Spinal cord (tissue), 10 donors: ENCODE measurements around the gene UBL4B. TPM values are rescaled to one million over a fixed set of nuclear protein-coding genes. Genes with fewer than 3 reads are reported as not detected.

ENCODE experiments used
- DNase-seq, 6 donors: peaks; one replicate each; pipeline versions ENCODE4 v3.0.0 to v3.0.0-alpha.2; 2013 to 2015; ENCODE audit warnings: low spot score in 6 of 6, low read depth in 4 of 6
- H3K27ac ChIP-seq: one replicate; pipeline ENCODE4 v1.5.1; 2013; ENCODE audit warnings: low read depth, low read length, control low read depth
- H3K27me3 ChIP-seq: one replicate; pipeline ENCODE4 v1.6.1; 2013; ENCODE audit warnings: low read length; ENCODE audit not compliant: control insufficient read depth, insufficient read depth
- H3K36me3 ChIP-seq: one replicate; pipeline ENCODE4 v1.6.1; 2013; ENCODE audit warnings: low read length; ENCODE audit not compliant: control insufficient read depth, insufficient read depth
- H3K4me1 ChIP-seq: one replicate; pipeline ENCODE4 v1.6.1; 2013; ENCODE audit warnings: low read length; ENCODE audit not compliant: control insufficient read depth, insufficient read depth
- H3K4me3 ChIP-seq: one replicate; pipeline ENCODE4 v1.5.1; 2013; ENCODE audit warnings: low read depth, low read length, control low read depth
- H3K9me3 ChIP-seq: one replicate; pipeline ENCODE4 v1.6.1; 2013; ENCODE audit warnings: low read length; ENCODE audit not compliant: control insufficient read depth, insufficient read depth
- WGBS: methylation state at CpG from one replicate; pipeline ENCODE4 v1.1.5; 2013; ENCODE audit warnings: missing lambda C conversion rate; ENCODE audit not compliant: insufficient coverage; 5-methylcytosine and 5-hydroxymethylcytosine counted together
- polyA plus RNA-seq, 2 donors: library from polyadenylated mRNA; unstranded; fragments of 120-200 nt; gene quantifications; one replicate each; pipeline ENCODE4 v1.2.1, GENCODE V29; 2013; ENCODE audit not compliant: insufficient read length in 2 of 2
- total RNA-seq, 2 donors: library from RNA; depleted of rRNA in 1 of 2; stranded (reverse); fragments of 120-200 nt in 1 of 2; fragments of >200 nt in 1 of 2; gene quantifications; one replicate each; pipeline versions ENCODE4 v1.2.3 to v1.2.4, GENCODE V29; 2013 to 2014
- donor health status: healthy.

The UBL4B gene
- total and polyA plus RNA-seq, 4 donors = 0.50 TPM; not detected in 3

- Histone ChIP-seq H3K27me3 (no peaks in the 10 kb centered on the region), H3K4me1 (peaks cover 21% of the 10 kb centered on the region), H3K27ac (no peak overlapping the region), H3K4me3 (no peak overlapping the region), H3K9me3 (no peaks in the 10 kb centered on the region), H3K36me3 (no peaks in the 10 kb centered on the region)
- DNase-seq = no peak
- no CpG with 5 or more reads among the region's 3 CpGs for WGBS
Observed at GRCh38 chr1:110161165-110161564, 48.9 kb downstream of the UBL4B start.

DNA sequence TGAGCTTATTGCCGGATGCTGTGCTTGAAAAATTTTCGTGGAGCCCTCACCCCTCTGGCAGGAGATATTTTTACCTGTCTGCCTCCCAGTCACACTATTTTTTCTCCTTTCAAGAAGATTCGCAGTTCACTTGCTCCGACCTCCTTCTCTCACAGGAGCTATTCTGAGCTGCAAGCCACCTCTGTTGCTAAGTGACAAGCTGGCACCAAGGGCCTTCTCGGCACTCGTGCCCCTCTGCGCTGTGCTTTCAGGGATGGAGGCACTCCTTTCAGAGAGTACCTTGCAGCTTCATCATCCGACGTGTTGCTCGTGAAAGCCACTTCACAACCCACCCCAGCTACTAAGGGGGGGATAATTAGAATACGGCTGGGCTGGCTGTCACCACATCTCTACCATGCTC, 49.6 kb downstream of the UBL4B start:
- peaks cover 21% of the 10 kb centered on the region for H3K4me1 ChIP-seq
- peak in 4 of 6 donors; percentile 20 to 87 (median 60) for DNase-seq
- no peak overlapping the region for H3K27ac ChIP-seq
- H3K36me3 ChIP-seq = no peaks in the 10 kb centered on the region
- no peaks in the 10 kb centered on the region for H3K9me3 ChIP-seq
- 14% methylated on average over 5 of the region's 11 CpGs for WGBS
- no peaks in the 10 kb centered on the region for H3K27me3 ChIP-seq
- no peak overlapping the region for H3K4me3 ChIP-seq

Other genes with a start within 250 kb of the UBL4B start
- 10 to 100 TPM; 13.1 to 22.9 TPM for gene CSF1, start 201.6 kb upstream of the UBL4B start, total RNA-seq
- 10 to 100 TPM; 15.8 to 18.8 TPM for gene CSF1, start 201.6 kb upstream of the UBL4B start, polyA plus RNA-seq
- 10 to 100 TPM; 64.4 to 84.9 TPM for gene AHCYL1, start 127.7 kb upstream of the UBL4B start, total RNA-seq
- 100 to 1,000 TPM; 112 to 136 TPM for gene AHCYL1, start 127.7 kb upstream of the UBL4B start, polyA plus RNA-seq
- 10 to 100 TPM; 63.3 to 67.6 TPM for gene STRIP1, start 77.8 kb upstream of the UBL4B start, total RNA-seq
- 10 to 100 TPM; 74.3 to 85.8 TPM for gene STRIP1, start 77.8 kb upstream of the UBL4B start, polyA plus RNA-seq
- 1 to 10 TPM in 1 of 2 donors, not detected in 1; 1.8 TPM for gene ALX3, start 41.8 kb upstream of the UBL4B start, total RNA-seq
- gene ALX3, start 41.8 kb upstream of the UBL4B start, polyA plus RNA-seq = not detected
- gene SLC6A17, start 38.1 kb downstream of the UBL4B start, total RNA-seq = 10 to 100 TPM in 1 of 2 donors, 1 to 10 TPM in 1; 2.6 to 10.4 TPM
- gene SLC6A17, start 38.1 kb downstream of the UBL4B start, polyA plus RNA-seq = 10 to 100 TPM; 16.6 to 18.9 TPM
- gene KCNC4, start 97.9 kb downstream of the UBL4B start, total RNA-seq = 10 to 100 TPM in 1 of 2 donors, 1 to 10 TPM in 1; 9.1 to 17.3 TPM
- gene KCNC4, start 97.9 kb downstream of the UBL4B start, polyA plus RNA-seq = 10 to 100 TPM; 55.6 to 58.6 TPM
- 10 to 100 TPM; 29.4 to 33.2 TPM for gene RBM15, start 226.9 kb downstream of the UBL4B start, total RNA-seq
- gene RBM15, start 226.9 kb downstream of the UBL4B start, polyA plus RNA-seq = 1 to 10 TPM; 5.5 to 8.0 TPM